BE2C (cell line): ENCODE results near the gene CACNA1F.

ENCODE experiments used
- DNase-seq: peaks from one replicate; pipeline ENCODE4 v3.0.0-alpha.2; 2020
- H3K27me3 ChIP-seq: fragments of 250-450 bp; sonication (Bioruptor Pico); 2 replicates; pipeline ENCODE4 v1.5.1; 2020; ENCODE audit warnings: mild to moderate bottlenecking
- H3K36me3 ChIP-seq: fragments of 250-450 bp; sonication (Bioruptor Pico); 2 replicates; pipeline ENCODE4 v1.5.1; 2020; ENCODE audit warnings: mild to moderate bottlenecking
- H3K4me1 ChIP-seq: fragments of 250-450 bp; sonication (Bioruptor Pico); 2 replicates; pipeline ENCODE4 v1.5.1; 2020
- H3K4me3 ChIP-seq: 2 replicates; pipeline ENCODE4 v1.5.1; 2011; ENCODE audit warnings: low read depth, low read length
- H3K9me3 ChIP-seq: fragments of 250-450 bp; sonication (Bioruptor Pico); 2 replicates; pipeline ENCODE4 v1.5.1; 2020
- TF ChIP-seq, protein P1 (sequence below): IDR thresholded peaks from 2 replicates; pipeline ENCODE4 v1.5.1; 2012; ENCODE audit warnings: mild to moderate bottlenecking, low read depth, low read length

CACNA1F gene

DNA sequence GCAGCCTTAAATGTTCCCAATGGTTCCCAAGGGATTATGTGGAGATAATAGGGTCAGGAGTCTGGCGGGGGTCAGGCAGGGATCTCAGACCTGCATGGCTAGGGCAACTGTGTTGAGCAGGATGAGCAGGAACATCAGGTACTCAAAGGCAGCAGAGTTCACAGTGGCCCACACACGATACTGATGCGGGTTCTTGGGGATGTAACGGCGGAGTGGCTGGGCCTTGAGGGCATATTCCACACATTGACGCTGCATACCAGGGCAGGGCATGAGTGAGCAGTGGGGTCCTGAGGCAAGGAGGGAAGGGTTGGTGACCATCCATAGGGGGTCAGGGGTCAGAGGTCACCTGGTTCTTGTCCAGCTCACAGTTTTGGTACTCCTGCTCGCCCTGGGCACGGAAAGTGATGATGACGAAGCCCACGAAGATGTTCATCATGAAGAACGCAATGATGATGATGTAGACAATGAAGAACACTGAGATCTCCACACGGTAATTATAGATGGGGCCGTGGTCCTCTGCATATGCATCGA, 18.1 kb downstream of the CACNA1F start:
- no peaks in the 10 kb centered on the region for H3K36me3 ChIP-seq
- H3K27me3 ChIP-seq, result no peaks in the 10 kb centered on the region
- H3K9me3 ChIP-seq, result no peaks in the 10 kb centered on the region
- H3K4me1 ChIP-seq, result no peaks in the 10 kb centered on the region
- TF ChIP-seq, protein P1, sequence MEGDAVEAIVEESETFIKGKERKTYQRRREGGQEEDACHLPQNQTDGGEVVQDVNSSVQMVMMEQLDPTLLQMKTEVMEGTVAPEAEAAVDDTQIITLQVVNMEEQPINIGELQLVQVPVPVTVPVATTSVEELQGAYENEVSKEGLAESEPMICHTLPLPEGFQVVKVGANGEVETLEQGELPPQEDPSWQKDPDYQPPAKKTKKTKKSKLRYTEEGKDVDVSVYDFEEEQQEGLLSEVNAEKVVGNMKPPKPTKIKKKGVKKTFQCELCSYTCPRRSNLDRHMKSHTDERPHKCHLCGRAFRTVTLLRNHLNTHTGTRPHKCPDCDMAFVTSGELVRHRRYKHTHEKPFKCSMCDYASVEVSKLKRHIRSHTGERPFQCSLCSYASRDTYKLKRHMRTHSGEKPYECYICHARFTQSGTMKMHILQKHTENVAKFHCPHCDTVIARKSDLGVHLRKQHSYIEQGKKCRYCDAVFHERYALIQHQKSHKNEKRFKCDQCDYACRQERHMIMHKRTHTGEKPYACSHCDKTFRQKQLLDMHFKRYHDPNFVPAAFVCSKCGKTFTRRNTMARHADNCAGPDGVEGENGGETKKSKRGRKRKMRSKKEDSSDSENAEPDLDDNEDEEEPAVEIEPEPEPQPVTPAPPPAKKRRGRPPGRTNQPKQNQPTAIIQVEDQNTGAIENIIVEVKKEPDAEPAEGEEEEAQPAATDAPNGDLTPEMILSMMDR, result no peak
- DNase-seq, result no peak
- H3K4me3 ChIP-seq, result no peak overlapping the region

DNA sequence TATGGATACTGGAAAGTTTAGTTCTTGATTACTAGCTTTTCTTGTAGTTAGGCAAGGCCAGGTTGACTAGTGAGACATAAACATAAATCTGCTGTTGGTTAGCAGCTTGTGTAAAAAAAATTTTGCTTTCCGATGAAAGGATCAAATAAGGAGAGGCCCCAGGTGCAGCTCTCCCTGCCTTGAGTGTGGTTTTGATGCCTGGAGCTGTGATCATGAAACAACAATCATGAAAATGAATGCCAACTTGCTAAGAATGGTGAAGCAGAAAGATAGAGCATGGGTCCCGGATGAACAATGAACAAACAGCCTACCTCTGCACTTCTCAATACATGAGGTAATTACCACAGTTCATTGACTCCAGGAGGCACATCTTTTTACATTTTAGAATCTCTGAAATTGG, 18.7 kb downstream of the CACNA1F start:
- H3K4me3 ChIP-seq, result no peak overlapping the region
- TF ChIP-seq, protein P1, result no peak
- DNase-seq, result no peak
- H3K27me3 ChIP-seq, result no peaks in the 10 kb centered on the region
- no peaks in the 10 kb centered on the region for H3K36me3 ChIP-seq
- H3K9me3 ChIP-seq, result no peaks in the 10 kb centered on the region
- no peaks in the 10 kb centered on the region for H3K4me1 ChIP-seq

DNA sequence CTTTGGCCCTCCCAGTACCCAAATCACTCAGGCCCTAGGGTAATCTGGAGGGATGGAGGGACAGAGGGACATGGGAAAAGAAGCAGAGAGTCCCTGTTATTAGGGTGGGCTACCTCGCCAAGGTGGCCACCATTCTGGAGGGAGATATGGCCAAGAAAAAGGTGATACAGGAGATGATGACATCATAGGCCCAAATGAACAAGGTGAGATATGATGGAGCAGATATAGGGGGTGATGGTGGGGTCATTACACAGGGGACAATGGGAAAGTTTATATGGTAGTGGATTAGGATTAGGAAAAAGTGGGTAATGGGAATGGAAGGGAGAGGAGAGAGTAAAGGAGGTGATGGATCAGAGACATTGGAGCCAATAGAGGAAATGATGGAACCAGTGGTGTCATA, 20.3 kb downstream of the CACNA1F start:
- TF ChIP-seq, protein P1, result no peak
- Histone ChIP-seq H3K9me3 (no peaks in the 10 kb centered on the region), H3K36me3 (no peaks in the 10 kb centered on the region), H3K27me3 (no peaks in the 10 kb centered on the region), H3K4me3 (no peak overlapping the region), H3K4me1 (no peaks in the 10 kb centered on the region)
- no peak for DNase-seq

DNA sequence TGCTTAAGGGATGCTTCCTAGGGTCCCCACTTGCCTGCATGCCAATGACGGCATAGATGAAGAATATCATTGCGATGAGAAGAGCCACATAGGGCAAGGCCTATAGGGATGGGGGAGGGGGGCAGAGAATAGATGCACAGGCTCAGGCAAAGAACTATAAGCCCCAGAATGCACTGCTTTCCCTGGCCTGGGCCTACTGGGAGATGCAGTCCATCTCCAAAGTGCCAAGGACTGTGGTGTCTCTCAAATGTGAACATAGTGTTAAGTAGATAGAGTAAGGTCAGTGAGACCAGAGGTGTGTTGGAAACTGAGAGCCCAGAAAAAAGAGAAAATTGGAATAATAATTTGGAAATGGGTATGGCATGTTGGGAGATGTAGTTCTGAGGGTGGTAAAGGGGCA, 20.9 kb downstream of the CACNA1F start:
- no peak overlapping the region for H3K4me3 ChIP-seq
- TF ChIP-seq, protein P1, result no peak
- no peaks in the 10 kb centered on the region for H3K9me3 ChIP-seq
- no peaks in the 10 kb centered on the region for H3K27me3 ChIP-seq
- H3K4me1 ChIP-seq, result no peaks in the 10 kb centered on the region
- H3K36me3 ChIP-seq, result no peaks in the 10 kb centered on the region
- no peak for DNase-seq

DNA sequence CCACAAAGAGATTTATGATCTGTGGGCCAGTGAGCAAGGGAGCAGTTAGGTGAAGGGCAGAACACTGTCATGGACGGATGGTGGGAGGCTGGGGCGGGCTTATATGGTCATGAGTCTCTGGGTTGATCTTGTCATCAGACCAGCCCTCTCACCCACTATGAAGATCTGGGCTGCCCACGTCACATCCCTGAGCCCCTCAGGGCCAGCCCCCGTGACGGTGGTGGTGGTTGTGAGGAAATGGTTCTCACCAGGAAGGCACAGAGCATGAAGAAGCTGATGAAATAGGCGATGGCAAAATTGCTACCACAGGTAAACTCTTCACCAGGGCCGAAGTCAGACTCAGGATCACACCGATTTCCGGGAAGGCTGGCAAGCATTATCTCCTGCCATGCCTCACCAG, 22.1 kb downstream of the CACNA1F start:
- DNase-seq, result no peak
- no peaks in the 10 kb centered on the region for H3K9me3 ChIP-seq
- H3K4me1 ChIP-seq, result no peaks in the 10 kb centered on the region
- H3K36me3 ChIP-seq, result no peaks in the 10 kb centered on the region
- TF ChIP-seq, protein P1, result no peak
- no peaks in the 10 kb centered on the region for H3K27me3 ChIP-seq
- H3K4me3 ChIP-seq, result no peak overlapping the region

DNA sequence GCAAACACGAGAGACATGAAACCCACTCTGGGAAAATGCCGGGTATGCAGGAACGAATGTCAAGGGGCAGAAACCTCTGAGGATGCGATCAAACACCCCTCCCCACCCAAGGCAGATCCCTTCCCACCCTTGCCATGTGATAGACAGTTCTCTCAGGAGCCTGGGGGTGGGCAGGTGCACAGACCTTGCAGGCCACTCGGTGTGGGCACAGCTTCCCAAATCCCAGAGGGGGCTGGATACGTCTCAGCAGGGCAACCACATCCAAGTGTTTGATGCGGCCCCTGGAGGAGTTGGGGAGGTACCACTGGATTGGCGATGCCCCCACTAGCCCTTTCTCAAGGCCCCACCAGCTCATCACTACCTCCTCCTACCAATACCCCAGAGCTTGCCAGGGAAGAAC, 22.7 kb downstream of the CACNA1F start:
- Histone ChIP-seq H3K27me3 (no peaks in the 10 kb centered on the region), H3K9me3 (no peaks in the 10 kb centered on the region), H3K4me3 (no peak overlapping the region), H3K36me3 (no peaks in the 10 kb centered on the region), H3K4me1 (no peaks in the 10 kb centered on the region)
- TF ChIP-seq, protein P1, result no peak
- DNase-seq, result no peak
